T-helper 2 cell (primary cell): ENCODE results near the gene SIM2.

Experiments
- DNase-seq, 5 experiments: peaks; one replicate each; pipeline versions ENCODE4 v3.0.0 to v3.0.0-alpha.2; 2012 to 2022

Gene SIM2

DNA sequence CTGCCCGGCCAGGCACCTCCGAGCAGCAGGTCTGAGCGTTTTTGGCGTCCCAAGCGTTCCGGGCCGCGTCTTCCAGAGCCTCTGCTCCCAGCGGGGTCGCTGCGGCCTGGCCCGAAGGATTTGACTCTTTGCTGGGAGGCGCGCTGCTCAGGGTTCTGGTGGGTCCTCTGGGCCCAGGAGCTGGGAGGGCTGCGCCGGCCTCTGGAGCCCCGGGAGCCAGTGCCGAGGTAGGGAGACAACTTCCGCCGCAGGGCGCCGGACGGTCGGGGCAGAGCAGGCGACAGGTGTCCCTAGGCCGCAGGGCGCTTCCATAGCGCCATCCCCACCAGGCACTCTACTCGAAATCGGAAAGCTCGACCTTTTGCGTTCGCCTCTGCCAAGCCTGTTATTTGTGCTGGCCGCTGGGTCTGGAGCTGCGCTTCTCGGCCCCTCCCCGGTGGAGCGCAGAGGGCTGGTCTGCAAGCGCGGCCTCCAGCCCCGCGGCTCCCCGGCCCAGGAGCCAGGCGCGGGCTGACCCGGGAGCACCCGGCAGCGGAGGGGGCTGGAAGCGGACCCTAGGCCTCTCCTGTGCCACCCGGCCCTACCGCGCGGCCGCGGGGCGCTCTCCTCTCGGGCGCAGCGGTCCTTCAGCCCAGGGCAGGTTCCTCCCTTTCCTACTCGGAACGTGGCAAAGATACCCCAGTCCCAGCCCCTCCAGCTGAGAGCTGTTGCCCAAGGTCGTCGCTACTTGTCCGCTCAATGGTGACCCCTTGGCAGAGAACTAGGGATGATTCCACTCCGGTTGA lies 2.2 kb downstream of the SIM2 start:
- DNase-seq: no peak

GRCh38 chr21:36701756-36702621 lies 3.1 kb downstream of the SIM2 start:
- DNase-seq: no peak

- DNase-seq: no peak
These were observed 3.7 kb downstream of the SIM2 start for GRCh38 chr21:36702622-36702968.

GRCh38 chr21:36703123-36703522 lies 4.2 kb downstream of the SIM2 start:
- no peak for DNase-seq

- DNase-seq: no peak
These were observed 4.8 kb downstream of the SIM2 start for GRCh38 chr21:36703626-36704280.

- no peak for DNase-seq
These were observed 5.5 kb downstream of the SIM2 start for GRCh38 chr21:36704281-36704957.

GRCh38 chr21:36704958-36705678 lies 6.2 kb downstream of the SIM2 start:
- no peak for DNase-seq

DNA sequence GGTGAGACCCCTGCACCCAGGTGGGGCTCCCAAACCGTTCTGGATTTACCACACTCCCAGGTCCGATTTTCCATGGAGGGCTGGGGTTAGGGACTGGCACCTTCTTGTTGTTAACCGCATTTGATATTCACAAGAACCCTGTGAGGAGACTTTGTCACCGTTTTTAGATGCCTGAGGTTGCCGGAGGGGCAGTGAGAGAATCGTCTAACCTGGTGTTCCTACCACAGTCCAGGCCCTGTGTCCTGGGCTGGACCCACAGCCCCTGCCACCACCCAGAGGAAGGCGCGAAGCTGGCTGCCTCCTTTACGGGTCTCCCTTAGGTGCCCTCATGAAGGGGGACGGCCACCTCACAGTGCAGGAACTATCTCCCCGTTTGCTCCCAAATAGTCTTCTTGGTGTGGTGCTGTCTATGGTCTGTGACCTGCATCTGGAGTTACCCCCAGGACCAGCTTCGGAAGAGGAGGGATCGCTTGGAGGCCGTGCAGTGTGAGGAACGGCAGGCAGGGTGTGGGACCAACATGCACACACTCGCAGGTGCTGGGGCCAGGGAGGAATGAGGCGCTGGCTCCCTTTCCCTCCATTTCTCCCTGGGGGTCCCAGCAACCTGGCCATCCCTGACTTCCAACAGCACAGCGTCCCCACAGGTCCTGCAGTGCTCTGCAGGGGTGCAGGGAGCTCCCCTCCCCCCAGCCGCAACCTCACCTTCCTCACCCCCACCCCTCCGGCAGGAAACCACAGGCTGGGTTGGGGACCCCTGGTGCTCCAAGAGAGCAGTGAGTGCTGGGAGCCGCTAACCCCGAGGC lies 7.0 kb downstream of the SIM2 start:
- DNase-seq: no peak

- DNase-seq: no peak
These were observed 7.6 kb downstream of the SIM2 start for GRCh38 chr21:36706482-36706852.

DNA sequence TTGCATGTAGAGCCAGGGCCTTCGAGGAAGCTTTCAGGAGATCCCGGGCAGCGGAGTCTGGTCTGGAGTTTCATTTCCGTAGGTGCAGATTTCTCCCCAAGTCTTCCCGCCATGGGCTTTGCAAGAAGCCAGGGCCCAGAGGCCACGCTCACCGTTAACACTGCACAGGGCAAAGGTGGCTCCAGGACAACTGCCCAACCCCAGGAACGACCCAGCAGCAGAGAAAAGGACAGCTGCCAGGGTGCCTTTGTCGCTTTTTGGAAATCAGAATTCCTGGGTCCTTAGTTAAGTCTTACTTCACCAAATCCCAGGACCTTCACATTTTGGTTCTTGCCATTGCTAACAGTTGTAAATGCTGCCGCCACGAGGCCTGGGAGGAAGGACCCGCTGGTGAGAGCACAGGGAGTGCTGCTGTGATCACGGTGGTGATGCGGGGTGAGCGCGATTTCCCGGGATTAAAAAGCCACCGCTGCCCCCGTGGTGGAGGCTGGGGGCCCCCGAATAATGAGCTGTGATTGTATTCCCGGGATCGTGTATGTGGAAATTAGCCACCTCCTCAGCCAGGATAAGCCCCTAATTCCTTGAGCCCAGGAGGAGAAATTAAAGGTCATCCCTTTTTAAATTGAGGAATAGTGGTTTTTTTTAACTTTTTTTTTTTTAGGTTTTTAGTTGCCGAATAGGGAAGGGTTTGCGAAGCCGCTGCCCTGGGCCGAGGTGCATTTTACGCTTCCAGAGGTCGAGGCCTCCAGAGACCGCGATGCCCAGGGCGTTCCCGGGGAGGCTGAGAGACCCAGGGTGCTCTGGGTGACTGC lies 8.2 kb downstream of the SIM2 start:
- no peak for DNase-seq

DNA sequence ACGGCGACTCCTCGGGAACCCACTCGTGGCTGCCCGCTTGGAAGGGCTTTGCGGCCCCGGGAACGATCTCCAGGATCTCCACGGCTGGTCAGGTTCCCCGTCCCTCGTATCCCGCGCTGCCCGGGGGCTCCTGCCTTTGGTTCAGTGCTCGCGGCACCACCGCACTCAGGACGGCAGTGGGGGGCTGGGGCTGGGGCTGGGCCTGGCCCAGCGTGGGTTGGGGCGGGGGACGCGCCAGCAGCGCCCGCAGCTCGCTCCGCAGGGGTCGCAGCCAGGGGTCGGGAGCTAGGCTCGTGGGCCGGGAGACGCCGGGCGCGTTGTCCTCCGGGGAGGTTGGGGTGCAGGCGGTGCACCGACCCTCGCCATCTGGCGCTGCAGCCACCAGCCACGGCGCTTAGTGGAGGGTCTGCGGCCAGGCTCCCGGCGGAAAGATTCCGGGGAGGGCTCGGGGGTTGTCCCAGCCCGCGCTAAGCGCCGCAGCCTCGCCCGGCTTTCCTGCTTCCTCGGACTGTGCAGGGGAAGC lies 8.9 kb downstream of the SIM2 start:
- no peak for DNase-seq

DNA sequence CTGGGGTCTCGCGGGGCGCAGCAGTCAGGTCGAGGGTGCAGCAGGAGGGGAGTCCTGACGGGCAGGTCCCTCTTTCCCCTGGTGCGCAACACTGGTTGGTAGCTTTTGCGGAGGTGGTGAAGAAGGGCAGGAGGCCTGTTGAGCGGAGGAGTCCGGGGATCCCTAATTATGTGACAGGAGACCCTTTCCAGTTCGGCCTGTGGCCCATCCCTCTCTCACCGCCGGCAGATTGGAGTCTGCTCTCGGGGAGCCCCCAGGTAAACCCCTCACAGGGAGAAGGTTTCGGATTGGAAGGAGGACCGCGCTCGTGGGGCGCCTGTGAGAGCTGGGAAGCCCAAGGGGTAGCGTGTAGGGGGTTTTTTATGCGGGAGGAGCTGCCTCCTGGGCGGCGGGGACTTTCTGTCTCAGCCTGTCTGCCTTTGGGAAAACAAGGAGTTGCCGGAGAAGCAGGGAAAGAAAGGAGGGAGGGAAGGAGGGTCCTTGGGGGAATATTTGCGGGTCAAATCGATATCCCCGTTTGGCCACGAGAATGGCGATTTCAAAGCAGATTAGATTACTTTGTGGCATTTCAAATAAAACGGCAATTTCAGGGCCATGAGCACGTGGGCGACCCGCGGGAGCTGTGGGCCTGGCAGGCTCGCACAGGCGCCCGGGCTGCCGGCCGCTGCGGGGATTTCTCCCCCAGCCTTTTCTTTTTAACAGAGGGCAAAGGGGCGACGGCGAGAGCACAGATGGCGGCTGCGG lies 9.5 kb downstream of the SIM2 start:
- DNase-seq: no peak

GRCh38 chr21:36709030-36709867 lies 10.3 kb downstream of the SIM2 start:
- DNase-seq: no peak

DNA sequence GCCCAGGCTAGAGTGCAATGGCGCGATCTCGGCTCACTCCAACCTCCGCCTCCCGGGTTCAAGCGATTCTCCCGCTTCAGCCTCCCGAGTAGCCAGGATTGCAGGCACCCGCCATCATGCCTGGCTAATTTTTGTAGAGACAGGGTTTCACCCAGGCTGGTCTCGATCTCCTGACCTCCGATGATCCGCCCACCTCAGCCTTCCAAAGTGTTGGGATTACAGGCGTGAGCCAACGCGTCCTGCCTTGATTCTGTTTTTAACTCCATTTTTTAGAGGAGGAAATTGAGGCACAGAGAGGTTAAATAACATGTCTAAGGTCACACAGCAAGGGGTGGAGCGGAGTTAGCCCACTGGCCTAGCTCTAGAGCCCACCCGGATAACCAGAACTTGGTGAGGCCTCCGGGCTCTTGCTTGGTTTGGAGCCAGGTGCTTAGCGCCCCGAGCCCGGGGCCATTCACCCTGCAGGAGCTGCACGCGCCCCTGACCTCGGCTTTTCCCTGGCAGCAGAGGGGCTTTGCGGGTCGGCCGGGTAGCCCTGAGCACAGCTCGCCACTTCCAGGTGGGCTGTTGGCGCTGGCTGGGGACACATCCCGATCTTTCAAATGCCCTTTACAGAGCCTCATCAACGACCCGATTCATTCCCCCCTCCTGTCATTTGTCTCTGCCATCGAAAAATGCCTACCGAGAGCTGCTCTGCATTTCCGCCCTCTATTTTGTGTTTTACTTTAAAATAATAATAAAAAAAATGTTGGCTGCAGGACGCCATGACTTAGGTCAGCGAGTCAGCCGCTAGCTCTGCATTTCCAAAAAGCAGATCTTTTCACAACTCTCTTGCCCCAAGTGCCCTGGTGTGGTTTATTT lies 11.2 kb downstream of the SIM2 start:
- DNase-seq: no peak

GRCh38 chr21:36710729-36711048 lies 11.8 kb downstream of the SIM2 start:
- no peak for DNase-seq

DNA sequence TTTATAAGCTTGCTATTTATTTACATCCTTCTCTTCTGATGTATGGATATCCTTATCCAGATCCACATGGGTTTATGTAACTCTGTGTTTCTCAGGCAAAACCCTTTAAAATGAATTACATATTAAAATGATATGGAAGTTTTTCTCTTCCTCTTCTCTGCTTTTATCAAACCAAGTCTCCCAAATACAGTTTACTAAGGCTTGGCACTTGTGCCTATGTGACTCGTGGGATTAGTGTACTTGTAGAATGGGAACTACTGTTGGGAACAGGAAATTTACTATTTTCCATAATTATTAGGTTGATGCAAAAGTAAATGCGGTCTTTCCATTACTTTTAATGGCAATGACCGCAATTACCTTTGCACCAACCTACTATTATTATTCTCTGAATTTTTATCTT lies 14.8 kb downstream of the SIM2 start:
- no peak for DNase-seq

- DNase-seq: no peak
These were observed 17.5 kb downstream of the SIM2 start for GRCh38 chr21:36716387-36716786.

DNA sequence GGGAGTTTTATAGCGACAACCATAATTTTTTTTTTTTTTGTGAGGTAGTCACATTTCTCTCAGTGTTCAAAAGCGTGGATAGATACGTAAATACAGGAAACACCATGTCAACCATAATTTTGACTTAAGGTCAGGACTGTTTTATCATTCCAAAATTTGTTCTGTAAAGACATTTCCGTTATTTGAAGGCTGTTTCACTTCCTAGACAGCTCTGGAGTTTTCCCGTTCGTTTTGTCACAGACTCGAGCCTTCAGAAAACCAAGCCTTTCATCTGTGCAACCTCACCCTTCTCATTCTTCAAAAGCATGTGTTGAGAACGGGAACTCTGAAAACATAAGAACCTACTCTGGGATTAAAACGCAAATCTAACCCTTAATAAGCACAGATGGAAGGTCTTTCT lies 17.9 kb downstream of the SIM2 start:
- no peak for DNase-seq
